GM21367 (cell line): ENCODE measurements around the gene GPR15LG.
"Not testable (repeated sequence)": the region's sequence is repeated elsewhere in the genome, so short reads cannot be mapped to it uniquely, and the experiment has no call there.

ENCODE experiments used
- ATAC-seq: cut with Tn5 transposase; IDR thresholded peaks from one replicate; pipeline ENCODE4 v1.9.1; 2021; ENCODE audit not compliant: unreplicated experiment

GPR15LG gene

GRCh38 chr10:84164442-84164841 is 9.2 kb upstream of the GPR15LG start:
- ATAC-seq, result no peak

GRCh38 chr10:84166620-84167288 is 6.8 kb upstream of the GPR15LG start:
- peak; percentile 44 for ATAC-seq

- not testable (repeated sequence) for ATAC-seq
These were observed 6.3 kb upstream of the GPR15LG start for GRCh38 chr10:84167289-84167653.

GRCh38 chr10:84168382-84168781 is 5.2 kb upstream of the GPR15LG start:
- not testable (repeated sequence) for ATAC-seq

- ATAC-seq, result not testable (repeated sequence)
These were observed 2.4 kb upstream of the GPR15LG start for GRCh38 chr10:84171237-84171636.

- ATAC-seq, result peak; percentile 13
These were observed 1.7 kb upstream of the GPR15LG start for GRCh38 chr10:84171700-84172466.

GRCh38 chr10:84172467-84173356 is 889 bp upstream of the GPR15LG start:
- peak; percentile 41 for ATAC-seq

- no peak for ATAC-seq
These were observed 1.8 kb downstream of the GPR15LG start for GRCh38 chr10:84175436-84175835.

- no peak for ATAC-seq
These were observed 2.8 kb downstream of the GPR15LG start for GRCh38 chr10:84176351-84176750.

- ATAC-seq, result no peak
These were observed 3.4 kb downstream of the GPR15LG start for GRCh38 chr10:84176836-84177474.

- peak; percentile 42 for ATAC-seq
These were observed 4.0 kb downstream of the GPR15LG start for GRCh38 chr10:84177541-84178141.

GRCh38 chr10:84178160-84178609 is 4.6 kb downstream of the GPR15LG start:
- ATAC-seq, result no peak

GRCh38 chr10:84179059-84179710 is 5.6 kb downstream of the GPR15LG start:
- ATAC-seq, result peak; percentile 92

- not testable (repeated sequence) for ATAC-seq
These were observed 6.8 kb downstream of the GPR15LG start for GRCh38 chr10:84180386-84180785.

GRCh38 chr10:84181631-84182030 is 8.0 kb downstream of the GPR15LG start:
- ATAC-seq, result no peak

- no peak for ATAC-seq
These were observed 10.9 kb downstream of the GPR15LG start for GRCh38 chr10:84184517-84184916.

- no peak for ATAC-seq
These were observed 12.1 kb downstream of the GPR15LG start for GRCh38 chr10:84185526-84186175.

GRCh38 chr10:84188815-84189214 is 15.2 kb downstream of the GPR15LG start:
- ATAC-seq, result no peak

- ATAC-seq, result no peak
These were observed 17.0 kb downstream of the GPR15LG start for GRCh38 chr10:84190621-84191020.
